Astrocyte of the cerebellum (primary cell): Measurements from ENCODE around the gene NKD2.

Source experiments
- DNase-seq: peaks from one replicate; pipeline ENCODE4 v3.0.0-alpha.2; 2011; ENCODE audit warnings: low read depth
- H3K4me3 ChIP-seq: 2 replicates; pipeline ENCODE4 v1.5.1; 2011; ENCODE audit warnings: mild to moderate bottlenecking, low read depth, low read length, moderate library complexity
- in situ Hi-C: cut with HindIII; loops from 2 replicates; pipeline ENCODE4 v1.10.0; 2017; ENCODE audit warnings: low sequenced_read_pairs
- TF ChIP-seq, protein P1 (sequence below): IDR thresholded peaks from 2 replicates; pipeline ENCODE4 v1.5.1; 2012; ENCODE audit warnings: low read length, low read depth, moderate library complexity, mild to moderate bottlenecking; ENCODE audit errors: missing control alignments

Gene NKD2

DNA sequence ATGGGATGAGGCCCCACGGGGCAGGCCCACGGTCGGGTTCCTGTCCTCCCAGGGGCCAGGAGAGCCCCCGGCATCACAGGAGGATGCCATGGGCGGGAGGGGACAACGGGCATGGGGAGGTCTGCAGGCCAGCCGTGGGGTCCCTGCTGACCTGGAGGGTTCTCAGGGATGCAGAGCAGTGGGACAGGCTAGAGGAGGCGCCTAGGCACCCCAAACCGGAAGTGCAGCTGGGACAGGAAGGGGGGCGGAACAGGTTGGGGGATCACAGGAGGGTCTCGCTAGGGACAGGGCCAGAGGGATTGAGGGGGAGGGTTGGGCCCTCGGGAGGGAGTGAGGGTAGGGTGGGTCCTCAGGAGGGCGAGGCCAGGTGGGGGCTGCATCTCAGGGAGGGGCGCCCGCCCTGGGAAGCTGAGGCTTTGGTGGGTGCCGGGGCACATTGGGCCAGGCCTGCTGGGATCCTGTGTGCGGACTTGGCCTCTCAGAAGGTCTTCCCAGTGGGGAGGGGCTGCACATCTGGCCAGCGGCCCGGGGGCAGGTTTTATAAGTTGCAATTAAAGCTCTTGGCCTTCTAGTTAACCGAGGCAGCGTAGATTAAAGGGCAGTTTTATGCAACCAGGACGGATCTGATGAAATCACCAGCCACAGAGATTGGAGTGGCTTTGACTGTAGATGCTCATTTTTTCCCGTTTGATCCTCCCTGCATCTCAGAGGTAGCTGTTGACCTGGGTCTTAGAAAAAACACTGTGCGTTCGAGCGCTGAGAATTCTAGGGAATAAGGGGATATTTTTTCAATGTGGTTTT, 20.1 kb downstream of the NKD2 start:
- in situ Hi-C loops, result no loop called here
- H3K4me3 ChIP-seq, result no peak overlapping the region
- TF ChIP-seq, protein P1, sequence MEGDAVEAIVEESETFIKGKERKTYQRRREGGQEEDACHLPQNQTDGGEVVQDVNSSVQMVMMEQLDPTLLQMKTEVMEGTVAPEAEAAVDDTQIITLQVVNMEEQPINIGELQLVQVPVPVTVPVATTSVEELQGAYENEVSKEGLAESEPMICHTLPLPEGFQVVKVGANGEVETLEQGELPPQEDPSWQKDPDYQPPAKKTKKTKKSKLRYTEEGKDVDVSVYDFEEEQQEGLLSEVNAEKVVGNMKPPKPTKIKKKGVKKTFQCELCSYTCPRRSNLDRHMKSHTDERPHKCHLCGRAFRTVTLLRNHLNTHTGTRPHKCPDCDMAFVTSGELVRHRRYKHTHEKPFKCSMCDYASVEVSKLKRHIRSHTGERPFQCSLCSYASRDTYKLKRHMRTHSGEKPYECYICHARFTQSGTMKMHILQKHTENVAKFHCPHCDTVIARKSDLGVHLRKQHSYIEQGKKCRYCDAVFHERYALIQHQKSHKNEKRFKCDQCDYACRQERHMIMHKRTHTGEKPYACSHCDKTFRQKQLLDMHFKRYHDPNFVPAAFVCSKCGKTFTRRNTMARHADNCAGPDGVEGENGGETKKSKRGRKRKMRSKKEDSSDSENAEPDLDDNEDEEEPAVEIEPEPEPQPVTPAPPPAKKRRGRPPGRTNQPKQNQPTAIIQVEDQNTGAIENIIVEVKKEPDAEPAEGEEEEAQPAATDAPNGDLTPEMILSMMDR, result no peak
- DNase-seq, result no peak

DNA sequence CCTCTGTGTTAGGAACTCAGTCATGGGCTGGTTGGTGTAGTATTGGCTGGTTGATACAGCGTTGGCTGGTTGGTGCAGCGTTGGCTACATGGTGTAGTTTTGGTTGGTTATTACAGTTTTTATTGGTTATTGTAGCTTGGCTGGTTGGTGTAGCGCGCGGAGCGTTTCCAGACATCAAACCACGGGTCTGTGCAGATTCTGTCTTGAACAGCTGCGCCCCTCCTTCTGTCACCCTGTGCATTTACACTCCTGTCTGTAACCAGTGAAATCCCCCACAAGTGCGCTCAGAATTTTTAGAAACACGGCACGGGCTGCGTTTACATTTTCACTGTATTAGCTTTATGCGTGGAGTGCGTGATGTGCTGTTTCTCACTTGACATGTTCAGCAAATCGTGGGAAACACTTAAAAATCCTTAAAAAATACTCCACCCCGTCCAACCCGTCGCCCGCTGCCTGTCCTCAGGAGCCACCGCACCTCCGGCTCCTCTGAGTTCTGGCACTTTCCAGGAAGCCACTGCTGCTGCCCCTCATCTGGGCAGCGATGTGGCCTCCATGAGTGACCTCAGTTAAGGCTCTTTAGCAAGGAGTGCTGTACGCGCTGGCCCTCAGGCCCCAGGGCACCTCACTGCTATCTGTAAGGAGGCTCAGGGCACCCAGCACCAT, 20.8 kb downstream of the NKD2 start:
- no peak for DNase-seq
- in situ Hi-C loops, result no loop called here
- TF ChIP-seq, protein P1, result no peak
- H3K4me3 ChIP-seq, result no peak overlapping the region

DNA sequence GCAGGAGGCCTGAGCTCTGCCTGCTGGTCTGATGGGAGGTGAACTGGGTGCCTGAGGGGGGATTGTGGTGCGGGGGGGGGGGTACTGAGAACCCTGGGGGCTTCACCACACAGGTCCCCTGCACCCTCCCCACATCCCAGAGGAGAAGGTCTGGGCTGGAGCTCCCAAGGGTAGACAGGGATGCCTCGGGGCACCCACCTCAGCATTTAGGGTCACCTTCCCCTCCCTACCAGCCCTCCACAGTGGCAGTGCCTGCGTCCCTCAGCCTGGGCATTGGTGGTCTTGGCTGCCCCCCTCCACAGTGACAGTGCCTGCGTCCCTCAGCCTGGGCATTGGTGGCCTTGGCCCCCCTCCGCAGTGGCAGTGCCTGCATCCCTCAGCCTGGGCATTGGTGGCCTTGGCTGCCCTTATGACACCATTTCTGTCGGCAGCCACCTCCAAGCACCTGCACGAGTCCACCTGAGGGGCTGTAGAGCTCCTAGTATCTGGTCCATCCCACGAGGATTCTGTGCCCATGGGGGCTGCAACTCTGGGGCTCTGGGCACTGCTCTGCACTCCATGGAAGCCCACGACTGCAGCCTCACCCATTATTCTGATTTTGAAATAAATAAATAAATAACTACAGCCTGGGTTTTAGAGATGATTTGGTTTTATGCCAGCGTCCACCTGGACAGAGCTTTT, 21.5 kb downstream of the NKD2 start:
- no peak for DNase-seq
- in situ Hi-C loops, result no loop called here
- no peak overlapping the region for H3K4me3 ChIP-seq
- TF ChIP-seq, protein P1, result no peak

DNA sequence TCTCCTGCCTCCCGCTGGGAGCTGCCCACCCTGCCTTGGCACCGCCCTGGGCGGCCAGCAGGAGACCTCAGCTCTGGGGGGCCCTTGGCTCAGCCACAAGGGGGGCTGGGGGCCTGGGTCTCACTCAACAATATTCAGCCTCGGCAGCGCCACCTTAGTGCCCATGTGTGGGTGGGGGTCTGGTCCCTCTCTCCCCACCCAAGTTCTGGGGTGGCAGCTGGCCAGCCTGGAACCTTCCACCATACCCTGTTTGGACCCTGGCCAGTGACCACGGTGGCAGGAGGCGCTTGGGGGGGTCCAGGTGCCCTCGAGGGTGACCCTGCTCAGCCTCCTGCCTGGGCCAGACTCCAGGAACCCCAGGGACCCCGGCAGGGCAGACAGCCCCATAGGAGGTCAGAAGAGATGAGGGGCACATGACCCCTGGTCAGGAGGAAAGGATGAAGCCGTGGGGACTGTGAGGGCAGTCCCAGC, 22.2 kb downstream of the NKD2 start:
- H3K4me3 ChIP-seq, result no peak overlapping the region
- TF ChIP-seq, protein P1, result no peak
- in situ Hi-C loops, result no loop called here
- no peak for DNase-seq

DNA sequence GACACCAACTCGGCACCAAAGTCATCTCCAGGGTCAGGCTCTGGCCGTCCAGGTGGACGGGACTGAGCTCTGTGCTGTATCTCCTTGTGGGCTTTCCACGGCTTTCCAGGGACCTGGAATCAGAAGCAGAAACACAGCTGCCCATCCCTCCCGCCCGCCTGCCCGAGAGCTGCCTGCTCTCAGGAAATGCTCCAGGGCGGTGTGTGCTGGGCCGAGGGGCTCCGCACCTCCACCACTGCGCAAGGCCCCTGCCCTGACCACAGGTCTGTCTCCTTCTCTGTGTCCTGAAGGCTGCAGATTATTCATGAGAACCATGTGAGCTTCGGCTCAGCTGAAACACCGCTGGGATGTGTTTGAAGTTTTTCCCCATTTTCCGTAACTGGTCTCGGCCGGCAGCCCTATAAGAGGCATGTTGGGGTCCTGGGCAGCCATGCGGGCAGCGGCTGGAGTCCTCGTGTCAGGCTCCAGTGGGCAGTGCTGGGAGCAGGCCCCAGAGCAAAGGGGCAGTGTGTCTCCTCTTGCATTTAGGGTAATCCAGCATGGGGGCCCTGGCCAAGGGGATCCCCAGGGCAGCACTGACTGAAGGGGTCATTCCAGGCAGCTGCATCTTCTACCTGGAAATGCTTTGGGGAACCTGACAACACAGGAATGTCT, 22.8 kb downstream of the NKD2 start:
- no peak overlapping the region for H3K4me3 ChIP-seq
- in situ Hi-C loops, result no loop called here
- TF ChIP-seq, protein P1, result no peak
- DNase-seq, result no peak

DNA sequence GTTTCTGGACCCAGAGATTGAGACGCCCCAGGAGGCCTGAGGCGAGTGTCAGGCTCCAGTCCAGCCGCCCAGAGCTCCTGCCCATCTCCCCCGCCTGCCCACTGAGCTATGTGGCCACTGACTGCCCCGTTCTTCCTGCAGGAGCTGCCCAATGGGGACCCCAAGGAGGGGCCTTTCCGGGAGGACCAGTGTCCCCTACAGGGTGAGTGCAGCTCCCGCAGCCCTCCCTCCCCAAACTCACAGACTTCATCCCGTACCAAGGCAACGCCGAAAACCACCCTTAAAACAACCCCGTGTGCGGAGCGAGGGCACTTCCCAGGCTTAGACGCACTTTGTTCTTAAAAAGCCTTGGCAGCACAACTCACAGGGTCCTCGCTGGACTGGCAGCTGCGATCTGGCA, 23.4 kb downstream of the NKD2 start:
- DNase-seq, result no peak
- no peak overlapping the region for H3K4me3 ChIP-seq
- TF ChIP-seq, protein P1, result no peak
- in situ Hi-C loops, result no loop called here
